ENCODE results near the gene RAET1L.
"Not testable (repeated sequence)": the region's sequence is repeated elsewhere in the genome, so short reads cannot be mapped to it uniquely, and the experiment has no call there.

The RAET1L gene, protein sequence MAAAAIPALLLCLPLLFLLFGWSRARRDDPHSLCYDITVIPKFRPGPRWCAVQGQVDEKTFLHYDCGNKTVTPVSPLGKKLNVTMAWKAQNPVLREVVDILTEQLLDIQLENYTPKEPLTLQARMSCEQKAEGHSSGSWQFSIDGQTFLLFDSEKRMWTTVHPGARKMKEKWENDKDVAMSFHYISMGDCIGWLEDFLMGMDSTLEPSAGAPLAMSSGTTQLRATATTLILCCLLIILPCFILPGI

DNA sequence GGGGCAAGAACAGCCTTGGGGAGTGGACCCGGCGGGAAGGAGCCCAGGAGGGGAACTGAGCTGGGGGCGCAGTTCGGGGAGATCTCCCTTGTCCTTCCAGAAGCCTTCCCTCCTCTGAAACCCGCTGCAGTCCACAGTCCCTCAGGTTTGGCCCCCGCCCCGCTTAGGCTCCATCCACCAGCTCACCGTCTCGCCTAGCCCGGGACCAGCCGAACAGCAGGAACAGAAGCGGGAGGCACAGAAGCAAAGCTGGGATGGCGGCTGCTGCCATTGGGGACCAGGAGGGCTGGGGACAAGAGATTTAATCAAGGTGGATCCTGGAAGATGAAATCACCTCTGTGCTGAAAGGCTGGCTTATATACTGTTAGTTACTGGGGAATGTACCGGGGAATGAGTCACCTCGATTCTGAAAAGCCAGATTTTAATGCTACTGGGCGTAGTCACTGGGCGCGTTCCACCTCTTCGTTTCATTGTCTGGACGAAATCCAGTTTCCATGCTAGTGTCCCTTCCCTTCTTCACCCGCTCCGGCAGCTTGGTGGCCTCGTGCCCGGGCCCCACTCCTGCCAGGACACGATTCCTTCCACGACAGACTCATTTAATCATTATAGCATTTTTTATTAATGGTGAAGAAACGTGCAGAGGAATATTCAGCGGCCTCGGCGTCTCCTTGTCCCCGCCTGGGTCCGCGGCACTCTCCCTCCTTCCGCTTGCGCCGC, at the start of gene RAET1L:
RAET1L (minus strand) TSS at position 332 of the 717 bp plus-strand sequence; CDS start at position 271, 61 bp downstream.
- H3K4me3 ChIP-seq (ENCODE audit: low read depth, low read length), result no peak within 1 kb of the TSS

DNA sequence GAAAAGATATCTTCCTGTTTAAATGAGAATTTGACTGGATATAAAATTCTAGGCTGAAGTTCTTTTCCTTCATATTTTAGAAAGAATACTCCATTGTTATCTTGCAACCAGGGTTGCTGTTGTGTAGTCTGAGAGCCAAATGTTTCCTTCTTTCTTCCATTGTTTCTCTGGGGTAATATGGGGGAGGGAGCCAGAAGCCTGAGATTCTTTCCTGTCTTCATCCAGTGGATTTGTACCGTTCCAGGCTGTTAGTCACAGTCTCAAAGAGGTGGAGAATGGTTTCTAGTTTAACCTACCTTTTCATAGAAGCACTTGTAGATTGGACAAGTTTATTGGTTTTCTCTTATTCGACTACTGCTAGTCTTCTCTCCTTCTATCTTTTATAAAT, 49.7 kb upstream of the RAET1L start:
- H3K4me3 ChIP-seq (ENCODE audit: low read depth, low read length), result no peak overlapping the region

DNA sequence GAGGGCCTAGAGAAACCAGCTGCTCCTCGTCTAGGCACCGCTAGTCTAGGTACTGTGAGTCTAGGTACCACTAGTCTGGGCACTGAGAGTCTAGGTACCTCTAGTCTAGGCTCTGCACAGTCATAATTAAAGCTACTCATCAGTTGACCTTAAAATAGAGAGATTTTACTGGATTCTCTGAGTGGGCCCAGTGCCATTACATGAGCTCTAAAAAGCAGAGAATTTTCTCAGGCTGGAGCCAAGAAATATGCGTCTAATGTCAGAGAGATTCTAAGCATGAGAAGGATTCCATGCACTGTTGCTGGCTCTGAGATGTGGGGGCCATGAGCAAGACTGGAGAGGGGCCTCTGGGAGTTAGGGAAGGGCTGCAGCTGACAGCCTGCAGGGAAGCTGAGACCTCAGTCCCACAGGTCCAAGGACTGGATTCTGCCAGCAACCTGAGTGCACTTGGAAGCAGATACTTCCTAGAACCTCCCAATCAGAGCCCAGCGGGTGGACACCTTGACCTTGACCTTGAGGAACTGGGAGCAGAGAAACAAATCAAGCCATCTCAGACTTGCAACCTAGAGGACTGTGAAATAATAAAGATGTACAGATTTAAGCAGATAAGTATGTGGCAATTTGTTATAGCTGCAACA, 49.2 kb upstream of the RAET1L start:
- not testable (repeated sequence) for H3K4me3 ChIP-seq (ENCODE audit: low read depth, low read length)

DNA sequence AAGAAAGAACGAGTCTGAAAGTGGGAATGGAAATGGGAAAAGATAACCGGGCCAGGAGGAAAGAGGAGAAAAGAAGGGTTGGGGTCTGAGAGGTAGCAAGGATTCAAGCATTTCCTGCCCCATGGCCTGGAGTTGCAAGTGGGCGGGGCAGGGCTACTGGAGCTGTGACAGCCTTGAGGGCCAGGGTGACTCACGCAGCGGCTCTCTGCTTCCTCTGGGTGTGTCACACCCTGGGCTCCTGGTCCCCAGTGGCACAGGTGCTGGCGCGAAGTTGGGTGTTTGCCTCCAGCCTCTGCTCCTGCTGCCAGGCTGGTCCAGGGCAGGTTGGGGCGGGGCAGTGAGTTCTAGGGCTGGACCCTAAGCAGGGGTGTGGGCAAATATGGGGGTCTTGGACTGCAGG, 46.9 kb upstream of the RAET1L start:
- H3K4me3 ChIP-seq (ENCODE audit: low read depth, low read length), result no peak overlapping the region

DNA sequence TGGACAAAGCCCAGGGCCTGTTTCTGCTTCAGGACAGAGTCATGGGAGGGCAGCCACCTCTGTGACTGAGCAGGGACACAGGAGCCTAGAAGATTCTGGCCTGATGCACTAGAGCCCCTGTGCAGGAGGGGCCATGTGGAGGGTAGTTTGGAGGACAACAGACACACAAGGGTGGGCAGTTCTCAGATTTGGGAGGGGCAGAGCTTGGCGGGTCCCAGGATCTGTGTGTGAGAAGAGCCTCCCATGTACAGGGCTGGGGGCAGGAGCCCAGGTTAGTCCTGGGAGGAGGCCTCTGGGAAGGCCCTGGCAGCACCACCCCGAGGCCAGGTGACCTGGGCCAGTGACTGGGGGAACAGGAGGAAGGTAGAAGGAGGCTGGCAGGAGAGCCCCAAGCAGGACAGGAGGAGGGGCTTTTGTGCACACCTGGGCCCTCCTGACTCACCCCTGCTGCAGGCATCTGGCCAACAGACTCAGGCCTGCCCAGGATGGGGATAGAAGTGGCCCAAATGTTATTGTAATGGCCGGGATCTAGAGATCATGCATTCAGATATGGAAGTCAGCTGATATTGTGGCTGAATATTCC, 45.0 kb upstream of the RAET1L start:
- no peak overlapping the region for H3K4me3 ChIP-seq (ENCODE audit: low read depth, low read length)

DNA sequence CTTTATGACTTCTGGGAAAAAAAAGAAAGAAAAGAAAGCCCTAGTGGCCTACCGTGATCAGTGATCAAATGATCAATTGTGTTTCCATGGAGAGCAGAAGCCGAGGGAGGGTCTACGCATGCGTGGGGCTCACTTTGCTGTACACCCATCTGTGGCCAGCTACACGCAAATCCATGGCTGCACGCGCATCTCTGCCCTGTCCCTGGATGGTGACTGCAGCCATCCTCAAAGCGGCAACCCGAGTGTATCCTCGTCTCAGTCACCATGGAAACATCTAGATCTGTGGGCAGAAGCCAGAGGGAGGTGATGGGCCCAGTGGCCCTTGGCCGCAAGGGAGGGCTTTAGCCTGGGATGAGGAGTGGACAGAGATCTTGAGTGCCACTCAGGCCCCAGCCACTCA, 44.4 kb upstream of the RAET1L start:
- H3K4me3 ChIP-seq (ENCODE audit: low read depth, low read length), result no peak overlapping the region

DNA sequence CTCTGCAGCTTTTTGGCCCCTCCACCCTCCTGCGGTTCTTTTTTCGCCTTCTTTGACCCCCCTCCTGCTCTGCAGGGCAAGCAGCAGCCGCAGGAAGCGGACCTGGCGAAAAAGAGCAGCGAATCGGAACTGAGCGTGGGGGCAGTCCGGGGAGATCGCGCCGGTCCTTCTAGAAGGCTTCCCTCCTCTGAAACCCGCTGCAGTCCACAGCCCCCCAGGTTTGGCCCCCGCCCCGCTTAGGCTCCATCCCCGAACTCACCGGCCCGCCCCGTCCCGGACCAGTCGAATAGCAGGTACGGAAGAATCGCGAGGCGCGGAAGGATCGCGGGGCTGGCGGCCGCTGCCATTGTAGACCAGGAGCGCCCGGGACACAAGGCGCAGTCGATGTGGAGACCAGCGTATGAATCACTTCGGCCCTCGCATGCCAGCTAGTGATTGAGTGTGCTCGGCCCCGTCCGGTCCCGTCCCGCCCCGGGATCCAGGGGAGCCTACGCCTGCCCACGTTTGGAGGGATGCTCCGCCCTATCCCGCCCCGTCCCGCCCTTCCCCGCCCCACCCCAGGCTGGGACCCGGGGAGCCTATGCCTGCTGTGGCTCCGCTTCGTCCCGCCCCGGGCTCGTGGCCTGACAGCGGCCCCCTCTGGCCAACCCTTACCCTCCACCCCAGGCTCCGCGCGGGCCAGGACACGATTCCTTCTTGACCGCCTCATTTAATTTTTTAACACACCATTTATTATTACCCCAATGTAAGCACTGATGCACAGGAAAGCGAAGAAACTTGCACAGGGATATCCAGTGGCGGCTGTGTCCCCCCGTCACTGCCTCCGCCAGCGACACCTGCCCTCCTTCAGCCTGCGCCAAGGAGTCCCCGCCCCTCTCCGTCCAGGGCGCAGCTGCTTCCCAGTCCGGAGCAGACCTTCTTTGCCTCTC, 43.7 kb upstream of the RAET1L start, which contains the start of gene ULBP3:
ULBP3 (minus strand) TSS at position 402 of the 929 bp plus-strand sequence; CDS start at position 347, 55 bp downstream.
- peak within 1 kb of the TSS; percentile 69 for H3K4me3 ChIP-seq (ENCODE audit: low read depth, low read length)

DNA sequence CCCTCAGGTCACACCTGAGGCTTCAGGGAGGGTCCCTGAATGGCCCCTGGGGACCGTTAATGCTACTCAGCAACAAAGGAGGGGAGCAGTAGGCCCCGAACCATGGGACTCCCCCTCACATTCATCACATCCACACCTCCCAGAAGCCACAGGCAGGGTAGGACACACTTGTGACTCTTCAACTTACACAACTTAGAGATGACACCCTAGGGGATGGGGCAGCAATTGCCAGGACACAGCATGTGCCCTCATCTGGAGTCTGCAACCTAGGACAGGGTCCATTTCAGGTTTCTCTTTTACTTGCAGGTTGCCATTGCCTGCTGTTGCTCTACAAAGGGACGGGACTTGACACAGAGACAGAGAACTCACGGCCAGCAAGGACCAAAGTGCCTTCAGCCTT, 42.8 kb upstream of the RAET1L start:
- H3K4me3 ChIP-seq (ENCODE audit: low read depth, low read length), result peak overlapping the region; percentile 69

DNA sequence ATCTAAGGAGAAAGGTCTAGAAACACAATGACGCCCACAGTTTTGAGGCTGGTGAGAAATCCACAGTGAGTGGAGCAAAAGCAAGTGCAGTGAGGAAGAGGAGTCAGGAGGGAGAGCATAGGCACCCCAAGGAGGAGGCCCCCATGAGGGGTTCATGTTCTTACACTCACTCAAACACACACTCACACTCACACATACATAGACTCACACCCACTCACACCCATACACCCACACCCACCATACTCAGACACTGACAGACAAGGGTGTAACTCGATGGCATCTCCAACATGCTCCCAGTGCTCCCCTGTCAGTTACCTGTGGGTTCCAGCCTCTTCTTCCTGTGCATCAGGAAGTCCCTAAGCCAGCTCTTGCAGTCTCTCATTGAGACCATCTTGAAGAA, 39.8 kb upstream of the RAET1L start:
- H3K4me3 ChIP-seq (ENCODE audit: low read depth, low read length), result no peak overlapping the region

DNA sequence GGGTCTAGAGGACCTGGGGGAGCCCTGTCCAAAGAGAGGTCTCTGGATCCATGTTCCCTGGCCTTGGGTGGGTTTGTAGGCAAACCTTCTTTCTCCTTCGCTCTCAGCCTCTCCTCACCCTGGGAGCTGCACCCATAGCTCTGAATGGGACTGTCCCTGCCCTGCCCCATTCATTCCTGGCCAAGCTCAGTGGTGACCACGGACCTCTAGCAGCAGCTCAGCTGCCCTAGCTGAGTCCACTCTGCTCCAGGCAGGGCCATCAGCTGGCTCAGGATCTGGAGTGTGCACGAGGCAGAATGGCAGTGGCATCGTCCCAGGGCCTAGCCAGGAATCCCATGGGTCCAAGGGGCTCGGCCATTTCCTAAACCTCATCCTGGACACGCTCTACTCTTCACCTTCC, 38.3 kb upstream of the RAET1L start:
- no peak overlapping the region for H3K4me3 ChIP-seq (ENCODE audit: low read depth, low read length)

DNA sequence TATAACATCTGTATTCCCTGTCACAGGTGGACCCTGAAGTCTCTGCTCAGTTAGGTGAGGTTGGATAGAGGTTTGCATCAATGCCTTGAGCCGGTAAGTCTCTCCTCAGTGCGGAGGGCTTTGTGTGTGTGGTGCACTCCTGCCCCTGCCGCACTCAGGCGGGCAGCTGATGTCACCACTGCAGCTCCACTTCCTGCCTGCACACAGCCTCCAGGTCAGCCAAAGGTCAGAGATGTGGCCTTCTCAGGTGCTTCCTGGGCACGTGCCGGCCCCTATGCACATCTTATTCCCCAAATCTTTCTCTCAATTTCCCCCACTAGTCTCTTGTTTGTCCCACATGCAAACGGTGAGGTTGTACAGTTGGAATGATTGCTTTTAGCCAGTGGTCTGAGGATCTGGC, 34.6 kb upstream of the RAET1L start:
- H3K4me3 ChIP-seq (ENCODE audit: low read depth, low read length), result not testable (repeated sequence)

DNA sequence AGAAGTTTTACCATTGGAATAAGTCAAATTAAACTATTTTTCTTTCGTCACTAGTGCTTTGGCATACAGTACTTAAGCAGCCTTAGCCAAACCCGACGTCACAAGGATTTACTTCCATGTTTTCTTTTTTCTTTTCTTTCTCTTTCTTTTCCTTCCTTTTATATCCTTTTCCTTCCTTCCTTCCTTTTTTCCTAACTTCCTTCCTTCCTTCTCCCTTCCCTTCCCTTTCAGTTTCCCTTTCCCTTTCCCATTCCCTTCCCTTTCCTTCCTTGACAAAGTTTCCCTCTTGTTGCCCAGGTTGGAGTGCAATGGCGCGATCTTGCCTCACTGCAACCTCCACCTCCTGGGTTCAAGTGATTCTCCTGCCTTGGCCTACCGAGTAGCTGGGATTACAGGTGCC, 33.7 kb upstream of the RAET1L start:
- no peak overlapping the region for H3K4me3 ChIP-seq (ENCODE audit: low read depth, low read length)

DNA sequence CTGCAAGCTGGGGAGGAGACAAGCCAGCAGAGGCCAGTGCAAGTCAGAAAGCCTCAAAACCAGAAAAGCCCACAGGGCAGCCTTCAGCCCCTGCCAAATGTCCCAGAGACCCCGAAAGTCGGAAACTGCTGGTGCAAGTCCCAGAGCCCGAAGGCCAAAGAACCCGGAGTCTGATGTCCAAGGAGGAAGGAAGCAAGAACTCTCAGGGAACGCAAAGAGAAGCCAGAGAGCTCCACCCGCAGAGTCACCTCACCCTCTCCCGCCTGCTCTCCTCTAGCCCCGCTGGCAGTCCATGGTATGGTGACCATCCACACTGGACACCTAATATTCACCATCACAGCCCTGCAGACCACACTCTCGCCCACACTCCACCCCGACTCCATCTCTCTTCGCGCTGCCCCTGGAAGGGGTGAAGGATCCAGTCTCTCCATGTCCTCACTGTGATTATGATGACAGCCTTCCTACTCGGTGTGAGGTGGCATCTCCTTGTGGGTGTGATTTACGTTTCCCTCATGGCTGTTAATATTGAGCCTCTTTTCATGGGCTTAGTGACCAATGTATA, 33.0 kb upstream of the RAET1L start:
- H3K4me3 ChIP-seq (ENCODE audit: low read depth, low read length), result no peak overlapping the region

DNA sequence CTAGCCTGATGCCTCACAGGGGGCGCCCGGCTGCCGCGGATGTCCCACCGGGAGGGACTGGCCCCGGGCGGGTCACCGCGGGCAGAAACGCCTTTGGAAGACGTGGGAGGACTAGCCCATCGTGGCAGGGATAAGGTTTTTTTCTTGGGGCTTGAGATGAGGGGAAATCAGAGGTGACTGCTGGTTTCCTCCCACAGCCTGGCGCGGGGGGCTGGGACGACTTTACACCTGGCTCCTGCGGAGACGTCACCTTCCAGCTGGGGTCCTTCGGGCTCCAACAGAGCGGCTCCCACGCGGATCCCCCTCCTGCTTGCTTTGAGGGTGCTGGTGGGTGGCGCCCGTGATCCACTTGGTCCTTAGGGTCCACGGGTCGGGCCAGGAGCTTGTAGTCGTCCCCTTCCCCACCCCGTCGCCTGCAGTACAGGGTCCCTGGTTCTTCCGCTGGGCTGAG, 32.2 kb upstream of the RAET1L start:
- no peak overlapping the region for H3K4me3 ChIP-seq (ENCODE audit: low read depth, low read length)

DNA sequence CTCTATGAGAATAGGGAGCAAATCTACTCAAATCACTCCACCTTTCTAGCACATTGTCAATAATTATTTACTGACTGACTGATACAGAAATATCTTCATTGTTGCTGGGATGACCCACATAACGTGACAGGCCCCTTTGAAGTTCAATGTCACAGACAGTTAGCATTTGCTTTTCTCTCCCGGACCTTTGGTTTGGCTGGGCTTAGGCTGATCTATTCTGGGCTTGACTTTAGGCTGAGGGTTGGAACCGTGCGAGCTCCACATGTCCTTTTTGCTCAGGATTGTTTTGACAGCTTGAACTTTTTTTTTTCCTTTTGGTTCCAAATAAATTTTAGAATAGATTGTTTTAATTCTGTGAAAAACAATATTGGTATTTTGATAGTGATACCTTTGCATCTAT, 31.6 kb upstream of the RAET1L start:
- no peak overlapping the region for H3K4me3 ChIP-seq (ENCODE audit: low read depth, low read length)

DNA sequence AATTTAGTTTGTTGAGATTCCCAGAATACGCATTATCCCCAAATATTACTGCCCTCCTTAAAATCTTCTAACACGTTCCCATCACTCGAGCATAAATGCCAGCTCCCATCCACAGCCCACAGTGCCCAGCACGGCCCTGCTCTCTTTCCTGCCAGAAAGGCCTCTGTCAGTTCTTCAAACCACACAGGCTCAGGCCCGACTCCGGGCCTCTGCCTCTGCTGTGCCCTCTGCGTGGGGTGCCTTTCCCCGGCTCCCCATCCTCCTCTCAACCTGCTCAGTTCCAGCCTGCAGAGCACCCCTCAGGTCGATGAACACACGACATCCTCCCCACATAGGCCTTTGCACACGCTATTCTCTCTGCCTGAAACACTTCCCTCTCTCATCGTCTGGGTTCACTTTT, 30.8 kb upstream of the RAET1L start:
- H3K4me3 ChIP-seq (ENCODE audit: low read depth, low read length), result no peak overlapping the region

DNA sequence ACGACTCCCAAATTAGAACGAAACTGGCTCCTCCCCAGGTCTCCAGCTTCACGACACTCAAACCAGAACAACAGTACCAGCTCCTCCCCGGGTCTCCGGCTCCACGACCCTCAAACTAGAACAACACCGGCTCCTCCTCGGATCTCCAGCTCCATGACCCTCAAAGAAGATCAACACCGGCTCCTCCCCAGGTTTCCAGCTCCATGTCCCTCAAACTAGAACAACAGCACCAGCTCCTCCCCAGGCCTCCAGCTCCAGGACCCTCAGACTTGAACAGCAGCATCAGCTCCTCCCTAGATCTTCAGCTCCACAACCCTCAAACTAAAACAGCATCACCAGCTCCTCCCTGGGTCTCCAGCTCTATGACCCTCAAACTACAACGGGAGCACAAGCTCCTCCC, 29.8 kb upstream of the RAET1L start:
- H3K4me3 ChIP-seq (ENCODE audit: low read depth, low read length), result no peak overlapping the region

DNA sequence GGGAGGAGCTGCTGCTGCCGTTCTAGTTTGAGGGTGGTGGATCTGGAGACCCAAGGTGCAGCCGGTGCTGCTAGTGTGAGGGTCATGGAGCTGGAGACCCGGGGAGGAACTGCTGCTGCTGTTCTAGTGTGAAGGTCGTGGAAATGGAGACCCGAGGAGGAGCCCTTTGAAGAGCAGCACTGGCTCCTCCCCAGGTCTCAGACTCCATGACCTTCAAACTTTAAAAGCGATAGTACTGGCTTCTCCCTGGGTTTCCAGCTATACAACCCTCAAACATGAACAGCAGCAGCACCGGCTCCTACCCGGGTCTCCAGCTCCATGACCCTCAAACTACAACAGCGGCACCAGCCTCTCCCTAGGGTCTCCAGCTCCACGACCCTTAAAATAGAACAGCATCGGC, 28.1 kb upstream of the RAET1L start:
- H3K4me3 ChIP-seq (ENCODE audit: low read depth, low read length), result no peak overlapping the region

DNA sequence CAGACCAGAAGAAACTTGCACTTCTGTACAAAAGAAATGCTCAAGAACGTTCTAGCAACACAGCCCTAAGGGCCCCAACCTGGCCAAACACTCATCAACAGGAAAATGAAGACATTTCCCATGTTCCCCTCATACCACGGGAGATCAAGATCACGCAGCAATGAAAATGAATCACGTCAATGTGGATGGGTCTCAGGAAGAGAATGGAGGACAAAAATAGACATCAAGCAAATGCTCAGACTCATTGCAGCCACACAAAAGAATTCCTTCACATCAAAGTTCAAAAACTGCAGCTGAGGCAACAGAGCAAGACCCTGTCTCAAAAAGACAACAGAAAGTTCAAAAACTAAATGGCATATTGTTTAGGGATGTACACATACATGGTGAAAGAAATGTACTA, 25.5 kb upstream of the RAET1L start:
- H3K4me3 ChIP-seq (ENCODE audit: low read depth, low read length), result no peak overlapping the region

DNA sequence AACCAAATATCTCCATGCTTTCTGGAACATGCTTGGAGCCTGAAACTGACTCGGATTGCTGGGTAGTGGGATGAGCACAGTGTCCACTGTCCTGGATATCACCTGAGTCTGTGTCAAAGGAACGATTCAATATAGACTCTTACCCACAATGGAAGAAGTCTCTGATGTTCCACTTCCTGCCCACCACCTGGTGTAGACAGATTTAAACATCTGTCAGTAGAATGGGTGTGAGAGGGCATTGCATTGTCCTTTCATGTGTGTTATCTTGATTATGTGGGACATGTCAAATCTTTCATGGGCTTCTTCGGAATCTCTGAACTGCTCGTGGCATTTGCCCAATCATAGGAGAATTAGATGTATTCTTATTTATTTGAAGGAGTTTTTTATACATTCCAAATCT, 22.8 kb upstream of the RAET1L start:
- H3K4me3 ChIP-seq (ENCODE audit: low read depth, low read length), result no peak overlapping the region

Data from iPS-11a (cell line).